ENCODE results near the gene MTMR10.

The MTMR10 gene

DNA sequence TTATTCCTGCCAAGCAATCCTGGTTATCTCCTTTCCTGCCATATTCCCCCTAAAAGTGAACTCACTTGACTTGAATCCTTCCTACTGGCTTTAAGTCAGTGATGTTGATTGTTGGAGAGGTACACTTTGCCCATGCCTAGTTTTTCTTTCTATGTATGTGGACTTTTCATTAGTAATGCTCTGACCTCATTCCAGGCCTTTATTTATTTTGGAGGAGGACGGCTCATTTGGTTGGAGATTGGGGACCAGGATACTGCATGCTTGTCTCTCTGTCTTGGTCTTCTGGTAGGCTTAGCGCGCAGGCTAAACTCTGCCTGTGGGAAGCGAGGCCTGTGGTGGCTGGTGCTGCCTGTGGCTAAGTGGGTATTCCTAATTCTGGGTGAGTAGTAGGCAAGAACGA is 29.1 kb upstream of the MTMR10 start:
- no peak for TF ChIP-seq CTCF (IDR thresholded peaks at IDR 0.05; ENCODE audit: insufficient read depth, low read length)
- no peak for TF ChIP-seq REST (IDR thresholded peaks at IDR 0.05; ENCODE audit: insufficient replicate concordance, low read depth)
- no peak for TF ChIP-seq SPI1 (IDR thresholded peaks at IDR 0.05; ENCODE audit: borderline replicate concordance, low read depth)
- no peak for TF ChIP-seq POLR2AphosphoS5 (IDR thresholded peaks at IDR 0.05; ENCODE audit: low read depth)
- no peak for TF ChIP-seq GABPA (IDR thresholded peaks at IDR 0.05; ENCODE audit: low read depth)
- no peaks in the 10 kb centered on the region for H3K27me3 ChIP-seq (ENCODE audit: insufficient read depth, poor library complexity, severe bottlenecking)
- no peak overlapping the region for H3K4me3 ChIP-seq (replicated peaks; ENCODE audit: insufficient read depth, low read length)
- H3K27ac ChIP-seq (replicated peaks) = no peak overlapping the region
- no peak for DNase-seq (ENCODE audit: low read depth in 1 of 2, low spot score in 1 of 2)

GRCh38 chr15:31019986-31020385 is 28.6 kb upstream of the MTMR10 start:
- H3K27me3 ChIP-seq (ENCODE audit: insufficient read depth, poor library complexity, severe bottlenecking) = no peaks in the 10 kb centered on the region
- no peak overlapping the region for H3K27ac ChIP-seq (replicated peaks)
- no peak for DNase-seq (ENCODE audit: low read depth in 1 of 2, low spot score in 1 of 2)
- no peak for TF ChIP-seq POLR2AphosphoS5 (IDR thresholded peaks at IDR 0.05; ENCODE audit: low read depth)
- no peak for TF ChIP-seq CTCF (IDR thresholded peaks at IDR 0.05; ENCODE audit: insufficient read depth, low read length)
- no peak for TF ChIP-seq REST (IDR thresholded peaks at IDR 0.05; ENCODE audit: insufficient replicate concordance, low read depth)
- TF ChIP-seq SPI1 (IDR thresholded peaks at IDR 0.05; ENCODE audit: borderline replicate concordance, low read depth) = no peak
- no peak for TF ChIP-seq GABPA (IDR thresholded peaks at IDR 0.05; ENCODE audit: low read depth)
- no peak overlapping the region for H3K4me3 ChIP-seq (replicated peaks; ENCODE audit: insufficient read depth, low read length)

DNA sequence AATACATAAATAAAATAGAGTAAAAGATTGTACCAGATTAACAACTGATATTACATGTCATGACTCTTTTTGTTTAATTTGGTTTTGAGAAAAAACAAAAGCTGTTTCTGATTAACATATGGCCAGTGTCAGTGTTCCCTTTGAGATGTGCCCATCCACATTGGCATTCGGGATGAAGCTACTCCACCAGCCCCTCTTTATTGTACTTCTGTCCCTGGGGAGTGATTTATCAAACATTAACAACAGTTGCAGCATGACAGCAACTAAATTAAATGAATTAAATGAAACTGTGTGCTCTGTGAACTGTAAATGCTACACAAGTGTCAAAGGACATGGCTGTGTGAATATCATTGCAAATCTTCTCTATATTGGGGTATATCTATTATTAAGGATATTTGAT is 25.9 kb upstream of the MTMR10 start:
- no peak for TF ChIP-seq SPI1 (IDR thresholded peaks at IDR 0.05; ENCODE audit: borderline replicate concordance, low read depth)
- TF ChIP-seq POLR2AphosphoS5 (IDR thresholded peaks at IDR 0.05; ENCODE audit: low read depth) = no peak
- TF ChIP-seq REST (IDR thresholded peaks at IDR 0.05; ENCODE audit: insufficient replicate concordance, low read depth) = no peak
- TF ChIP-seq CTCF (IDR thresholded peaks at IDR 0.05; ENCODE audit: insufficient read depth, low read length) = no peak
- no peak for TF ChIP-seq GABPA (IDR thresholded peaks at IDR 0.05; ENCODE audit: low read depth)
- H3K27me3 ChIP-seq (ENCODE audit: insufficient read depth, poor library complexity, severe bottlenecking) = no peaks in the 10 kb centered on the region
- H3K4me3 ChIP-seq (replicated peaks; ENCODE audit: insufficient read depth, low read length) = no peak overlapping the region
- no peak for DNase-seq (ENCODE audit: low read depth in 1 of 2, low spot score in 1 of 2)
- no peak overlapping the region for H3K27ac ChIP-seq (replicated peaks)

Measured in HL-60 (cell line).